Liver (tissue), 9 donors: Measurements from ENCODE around the gene SMC4. TPM values are rescaled to one million over a fixed set of nuclear protein-coding genes. Genes with fewer than 3 reads are reported as not detected.

Experiments
- DNase-seq: peaks from one replicate; pipeline ENCODE4 v3.0.0-alpha.2; 2017; ENCODE audit warnings: low spot score
- H3K27ac ChIP-seq, 2 donors: one replicate each; pipeline ENCODE4 v1.7.0; 2013; ENCODE audit warnings: inconsistent platforms in 2 of 2, low read length in 2 of 2, control low read depth in 1 of 2, low read depth in 1 of 2, mild to moderate bottlenecking in 1 of 2
- H3K27me3 ChIP-seq, 4 donors: one replicate each; pipeline versions ENCODE4 v1.6.1 to v1.7.0; 2013; ENCODE audit warnings: low read length in 3 of 4, inconsistent platforms in 1 of 4, mild to moderate bottlenecking in 1 of 4, moderate library complexity in 1 of 4; ENCODE audit not compliant: control insufficient read depth in 4 of 4, insufficient read depth in 4 of 4
- H3K36me3 ChIP-seq, 4 donors: one replicate each; pipeline versions ENCODE4 v1.6.1 to v1.7.0; 2013; ENCODE audit warnings: low read length in 3 of 4, mild to moderate bottlenecking in 3 of 4, low read depth in 1 of 4, moderate library complexity in 1 of 4; ENCODE audit not compliant: control insufficient read depth in 4 of 4, insufficient read depth in 3 of 4
- H3K4me1 ChIP-seq, 4 donors: one replicate each; pipeline versions ENCODE4 v1.6.1 to v1.7.0; 2013; ENCODE audit warnings: low read length in 3 of 4, mild to moderate bottlenecking in 3 of 4, moderate library complexity in 1 of 4; ENCODE audit not compliant: control insufficient read depth in 4 of 4, insufficient read depth in 4 of 4
- H3K4me3 ChIP-seq, 3 donors: one replicate each; pipeline versions ENCODE4 v1.6.1 to v1.7.0; 2013; ENCODE audit warnings: low read length in 3 of 3, control low read depth in 1 of 3, low read depth in 1 of 3, mild to moderate bottlenecking in 1 of 3
- H3K9ac ChIP-seq, 2 donors: one replicate each; pipeline ENCODE4 v1.7.0; 2013; ENCODE audit warnings: low read length in 2 of 2, mild to moderate bottlenecking in 2 of 2, moderate library complexity in 2 of 2, control low read depth in 1 of 2, low read depth in 1 of 2
- H3K9me3 ChIP-seq, 4 donors: one replicate each; pipeline versions ENCODE4 v1.6.1 to v1.7.0; 2013; ENCODE audit warnings: low read length in 3 of 4; ENCODE audit not compliant: control insufficient read depth in 4 of 4
- ATF3 ChIP-seq: IDR thresholded peaks from 2 replicates; pipeline ENCODE4 v1.6.1; 2016; ENCODE audit warnings: antibody characterized with exemption
- EGR1 ChIP-seq, 2 donors: IDR thresholded peaks; 2 replicates each; pipeline ENCODE4 v1.6.1; 2016 to 2018; ENCODE audit warnings: antibody characterized with exemption in 2 of 2, low read depth in 2 of 2
- FOXA1 ChIP-seq: IDR thresholded peaks from 2 replicates; pipeline ENCODE4 v1.6.1; 2016; ENCODE audit warnings: antibody characterized with exemption
- FOXA2 ChIP-seq: IDR thresholded peaks from 2 replicates; pipeline ENCODE4 v1.6.1; 2016; ENCODE audit warnings: antibody characterized with exemption
- GABPA ChIP-seq, 2 donors: IDR thresholded peaks in 1 of 2; conservative IDR thresholded peaks in 1 of 2; 2 replicates each; pipeline ENCODE4 v1.6.1; 2016; ENCODE audit warnings: antibody characterized with exemption in 2 of 2, mild to moderate bottlenecking in 1 of 2, moderate library complexity in 1 of 2
- HNF4A ChIP-seq, 2 donors: conservative IDR thresholded peaks; 2 replicates each; pipeline ENCODE4 v1.6.1; 2016; ENCODE audit warnings: antibody characterized with exemption in 2 of 2, mild to moderate bottlenecking in 2 of 2
- HNF4G ChIP-seq: IDR thresholded peaks from 2 replicates; pipeline ENCODE4 v1.6.1; 2016; ENCODE audit warnings: antibody characterized with exemption
- JUND ChIP-seq, 2 donors: IDR thresholded peaks; 2 replicates each; pipeline ENCODE4 v1.6.1; 2016; ENCODE audit warnings: antibody characterized with exemption in 2 of 2
- NR2F2 ChIP-seq: IDR thresholded peaks from 2 replicates; pipeline ENCODE4 v1.6.1; 2016; ENCODE audit warnings: antibody characterized with exemption
- RAD21 ChIP-seq, 2 donors: IDR thresholded peaks; 2 replicates each; pipeline ENCODE4 v1.6.1; 2016; ENCODE audit warnings: antibody characterized with exemption in 2 of 2, mild to moderate bottlenecking in 2 of 2
- RXRA ChIP-seq, 2 donors: IDR thresholded peaks; 2 replicates each; pipeline ENCODE4 v1.6.1; 2017 to 2018; ENCODE audit warnings: antibody characterized with exemption in 2 of 2, mild to moderate bottlenecking in 1 of 2
- SP1 ChIP-seq: IDR thresholded peaks from 2 replicates; pipeline ENCODE4 v1.6.1; 2018; ENCODE audit warnings: antibody characterized with exemption, mild to moderate bottlenecking
- TAF1 ChIP-seq: conservative IDR thresholded peaks from 2 replicates; pipeline ENCODE4 v1.6.1; 2016; ENCODE audit warnings: antibody characterized with exemption, mild to moderate bottlenecking
- YY1 ChIP-seq: IDR thresholded peaks from 2 replicates; pipeline ENCODE4 v1.6.1; 2016; ENCODE audit warnings: antibody characterized with exemption, mild to moderate bottlenecking
- WGBS: extraction: QIAGEN DNeasy Blood & Tissue Kit; methylation state at CpG from one replicate; pipeline ENCODE4 v1.1.7; 2013; 5-methylcytosine and 5-hydroxymethylcytosine counted together
- polyA plus RNA-seq, 2 donors: library from polyadenylated mRNA; stranded (reverse) in 1 of 2; unstranded in 1 of 2; fragments of 200-250 nt in 1 of 2; fragments of >200 nt in 1 of 2; fragmentation: Nextera tagmentation in 1 of 2; extraction: Ambion mirVana in 1 of 2; gene quantifications; one replicate each; pipeline versions ENCODE4 v1.2.1 to v1.2.3, GENCODE V29; 2013 to 2015
- total RNA-seq, 2 donors: library from RNA; depleted of rRNA; stranded (reverse); fragments of >200 nt; gene quantifications; one replicate each; pipeline ENCODE4 v1.2.3, GENCODE V29; 2014
- TF ChIP-seq, protein P1 (sequence below): fragments of 150-350 bp; IDR thresholded peaks from 2 replicates; pipeline ENCODE4 v1.5.1; 2017; ENCODE audit warnings: improper control_type of control experiment, low read depth, low read length; ENCODE audit not compliant: missing input control
- TF ChIP-seq, protein P2 (sequence below): IDR thresholded peaks from 2 replicates; pipeline ENCODE4 v1.6.1; 2016; ENCODE audit warnings: antibody characterized with exemption, mild to moderate bottlenecking
- TF ChIP-seq, protein P3 (sequence below): IDR thresholded peaks from 2 replicates; pipeline ENCODE4 v1.6.1; 2016; ENCODE audit warnings: antibody characterized with exemption
- donor health status: healthy.
- donor health status: healthy.
- donor health status: healthy.
- donor health status: healthy.
- donor health status: healthy.

Gene SMC4
- total and polyA plus RNA-seq, 4 donors, result 6.7 to 161 (median 17.1) TPM

DNA sequence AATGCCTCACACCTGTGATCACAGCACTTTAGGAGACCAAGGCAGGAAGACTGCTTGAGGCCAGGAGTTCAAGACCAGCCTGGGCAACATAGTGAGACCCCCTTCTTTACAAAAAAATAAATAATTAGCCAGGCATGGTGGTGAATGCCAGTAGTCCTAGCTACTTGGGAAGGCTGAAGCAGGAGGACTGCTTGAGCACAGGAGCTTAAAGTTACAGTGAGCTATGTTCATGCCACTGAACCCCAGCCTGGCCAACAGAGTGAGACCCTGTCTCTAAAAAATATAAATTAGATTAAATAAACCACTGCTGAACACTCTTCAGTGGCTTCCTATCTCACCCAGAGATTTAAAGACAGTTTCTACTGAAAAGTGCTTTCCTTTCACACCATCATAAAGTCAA, 6.7 kb upstream of the SMC4 start:
- H3K9ac ChIP-seq, result no peak overlapping the region
- H3K4me1 ChIP-seq, result no peaks in the 10 kb centered on the region
- no peaks in the 10 kb centered on the region for H3K36me3 ChIP-seq
- DNase-seq, result no peak
- H3K9me3 ChIP-seq, result no peaks in the 10 kb centered on the region
- H3K27me3 ChIP-seq, result no peaks in the 10 kb centered on the region
- H3K27ac ChIP-seq, result no peak overlapping the region
- H3K4me3 ChIP-seq, result no peak overlapping the region
- TF ChIP-seq FOXA2 (no peak), JUND (IDR thresholded peaks at IDR 0.05) (no peak), EGR1 (IDR thresholded peaks at IDR 0.05; ENCODE audit: low read depth in 2 of 2) (no peak), NR2F2 (no peak), RXRA (IDR thresholded peaks at IDR 0.05) (no peak), FOXA1 (no peak), SP1 (no peak), TAF1 (no peak), YY1 (no peak)
- TF ChIP-seq, protein P1, sequence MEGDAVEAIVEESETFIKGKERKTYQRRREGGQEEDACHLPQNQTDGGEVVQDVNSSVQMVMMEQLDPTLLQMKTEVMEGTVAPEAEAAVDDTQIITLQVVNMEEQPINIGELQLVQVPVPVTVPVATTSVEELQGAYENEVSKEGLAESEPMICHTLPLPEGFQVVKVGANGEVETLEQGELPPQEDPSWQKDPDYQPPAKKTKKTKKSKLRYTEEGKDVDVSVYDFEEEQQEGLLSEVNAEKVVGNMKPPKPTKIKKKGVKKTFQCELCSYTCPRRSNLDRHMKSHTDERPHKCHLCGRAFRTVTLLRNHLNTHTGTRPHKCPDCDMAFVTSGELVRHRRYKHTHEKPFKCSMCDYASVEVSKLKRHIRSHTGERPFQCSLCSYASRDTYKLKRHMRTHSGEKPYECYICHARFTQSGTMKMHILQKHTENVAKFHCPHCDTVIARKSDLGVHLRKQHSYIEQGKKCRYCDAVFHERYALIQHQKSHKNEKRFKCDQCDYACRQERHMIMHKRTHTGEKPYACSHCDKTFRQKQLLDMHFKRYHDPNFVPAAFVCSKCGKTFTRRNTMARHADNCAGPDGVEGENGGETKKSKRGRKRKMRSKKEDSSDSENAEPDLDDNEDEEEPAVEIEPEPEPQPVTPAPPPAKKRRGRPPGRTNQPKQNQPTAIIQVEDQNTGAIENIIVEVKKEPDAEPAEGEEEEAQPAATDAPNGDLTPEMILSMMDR, result no peak

DNA sequence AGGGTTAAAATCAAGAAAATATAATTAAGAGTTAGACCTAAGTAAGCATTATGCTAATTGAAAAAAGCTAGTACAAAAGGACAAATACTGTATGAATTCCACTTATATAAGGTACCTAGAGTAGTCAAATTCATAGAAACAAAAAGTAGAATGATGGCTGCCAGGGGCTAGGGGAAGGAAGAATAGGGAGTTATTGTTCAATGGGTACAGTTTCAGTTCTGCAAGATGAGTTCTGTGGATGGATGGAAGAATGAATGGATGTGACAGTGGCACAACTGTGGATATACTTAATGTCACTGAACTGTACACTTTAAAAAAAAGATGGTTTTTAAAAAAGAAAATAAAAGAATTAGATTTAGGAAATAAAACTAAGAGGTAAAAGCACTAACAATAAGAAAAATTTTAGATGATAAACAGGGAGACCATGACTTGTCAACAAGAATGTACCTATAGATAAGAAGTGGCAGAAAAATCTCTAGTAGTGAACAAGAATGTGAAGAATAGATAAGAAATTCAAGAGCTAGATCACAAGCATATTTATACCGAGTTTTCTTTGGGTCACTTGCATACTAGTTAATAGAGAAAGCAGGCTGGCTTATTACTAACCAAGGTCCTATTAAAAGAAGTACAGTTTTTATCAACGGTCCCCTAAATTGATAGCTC, 6.0 kb upstream of the SMC4 start:
- no peaks in the 10 kb centered on the region for H3K27me3 ChIP-seq
- no peak overlapping the region for H3K27ac ChIP-seq
- TF ChIP-seq, protein P1, result no peak
- TF ChIP-seq FOXA1 (no peak), TAF1 (no peak), ATF3 (no peak), SP1 (no peak), HNF4G (no peak), RXRA (IDR thresholded peaks at IDR 0.05) (no peak), RAD21 (IDR thresholded peaks at IDR 0.05) (no peak), HNF4A (conservative IDR thresholded peaks at IDR 0.05) (no peak), YY1 (no peak), JUND (IDR thresholded peaks at IDR 0.05) (no peak), GABPA (IDR thresholded peaks at IDR 0.05 in 1 of 2, conservative IDR thresholded peaks at IDR 0.05 in 1 of 2) (no peak), EGR1 (IDR thresholded peaks at IDR 0.05; ENCODE audit: low read depth in 2 of 2) (no peak)
- TF ChIP-seq, protein P2, sequence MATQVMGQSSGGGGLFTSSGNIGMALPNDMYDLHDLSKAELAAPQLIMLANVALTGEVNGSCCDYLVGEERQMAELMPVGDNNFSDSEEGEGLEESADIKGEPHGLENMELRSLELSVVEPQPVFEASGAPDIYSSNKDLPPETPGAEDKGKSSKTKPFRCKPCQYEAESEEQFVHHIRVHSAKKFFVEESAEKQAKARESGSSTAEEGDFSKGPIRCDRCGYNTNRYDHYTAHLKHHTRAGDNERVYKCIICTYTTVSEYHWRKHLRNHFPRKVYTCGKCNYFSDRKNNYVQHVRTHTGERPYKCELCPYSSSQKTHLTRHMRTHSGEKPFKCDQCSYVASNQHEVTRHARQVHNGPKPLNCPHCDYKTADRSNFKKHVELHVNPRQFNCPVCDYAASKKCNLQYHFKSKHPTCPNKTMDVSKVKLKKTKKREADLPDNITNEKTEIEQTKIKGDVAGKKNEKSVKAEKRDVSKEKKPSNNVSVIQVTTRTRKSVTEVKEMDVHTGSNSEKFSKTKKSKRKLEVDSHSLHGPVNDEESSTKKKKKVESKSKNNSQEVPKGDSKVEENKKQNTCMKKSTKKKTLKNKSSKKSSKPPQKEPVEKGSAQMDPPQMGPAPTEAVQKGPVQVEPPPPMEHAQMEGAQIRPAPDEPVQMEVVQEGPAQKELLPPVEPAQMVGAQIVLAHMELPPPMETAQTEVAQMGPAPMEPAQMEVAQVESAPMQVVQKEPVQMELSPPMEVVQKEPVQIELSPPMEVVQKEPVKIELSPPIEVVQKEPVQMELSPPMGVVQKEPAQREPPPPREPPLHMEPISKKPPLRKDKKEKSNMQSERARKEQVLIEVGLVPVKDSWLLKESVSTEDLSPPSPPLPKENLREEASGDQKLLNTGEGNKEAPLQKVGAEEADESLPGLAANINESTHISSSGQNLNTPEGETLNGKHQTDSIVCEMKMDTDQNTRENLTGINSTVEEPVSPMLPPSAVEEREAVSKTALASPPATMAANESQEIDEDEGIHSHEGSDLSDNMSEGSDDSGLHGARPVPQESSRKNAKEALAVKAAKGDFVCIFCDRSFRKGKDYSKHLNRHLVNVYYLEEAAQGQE, result no peak
- TF ChIP-seq, protein P3, sequence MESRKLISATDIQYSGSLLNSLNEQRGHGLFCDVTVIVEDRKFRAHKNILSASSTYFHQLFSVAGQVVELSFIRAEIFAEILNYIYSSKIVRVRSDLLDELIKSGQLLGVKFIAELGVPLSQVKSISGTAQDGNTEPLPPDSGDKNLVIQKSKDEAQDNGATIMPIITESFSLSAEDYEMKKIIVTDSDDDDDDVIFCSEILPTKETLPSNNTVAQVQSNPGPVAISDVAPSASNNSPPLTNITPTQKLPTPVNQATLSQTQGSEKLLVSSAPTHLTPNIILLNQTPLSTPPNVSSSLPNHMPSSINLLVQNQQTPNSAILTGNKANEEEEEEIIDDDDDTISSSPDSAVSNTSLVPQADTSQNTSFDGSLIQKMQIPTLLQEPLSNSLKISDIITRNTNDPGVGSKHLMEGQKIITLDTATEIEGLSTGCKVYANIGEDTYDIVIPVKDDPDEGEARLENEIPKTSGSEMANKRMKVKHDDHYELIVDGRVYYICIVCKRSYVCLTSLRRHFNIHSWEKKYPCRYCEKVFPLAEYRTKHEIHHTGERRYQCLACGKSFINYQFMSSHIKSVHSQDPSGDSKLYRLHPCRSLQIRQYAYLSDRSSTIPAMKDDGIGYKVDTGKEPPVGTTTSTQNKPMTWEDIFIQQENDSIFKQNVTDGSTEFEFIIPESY, result no peak
- no peaks in the 10 kb centered on the region for H3K36me3 ChIP-seq
- H3K9ac ChIP-seq, result no peak overlapping the region
- no peak for DNase-seq
- H3K9me3 ChIP-seq, result no peaks in the 10 kb centered on the region
- H3K4me3 ChIP-seq, result no peak overlapping the region
- peaks cover 0 to 3% (median 3%) of the 10 kb centered on the region in 4 donors for H3K4me1 ChIP-seq
- 87% methylated on average over 2 of the region's 2 CpGs for WGBS
